HG02981 (cell line): ENCODE results near the gene ETFB.

Source experiments
- ATAC-seq: cut with Tn5 transposase; IDR thresholded peaks from one replicate; pipeline ENCODE4 v1.9.1; 2021; ENCODE audit warnings: mild to moderate bottlenecking, moderate library complexity; ENCODE audit not compliant: unreplicated experiment

Gene ETFB

DNA sequence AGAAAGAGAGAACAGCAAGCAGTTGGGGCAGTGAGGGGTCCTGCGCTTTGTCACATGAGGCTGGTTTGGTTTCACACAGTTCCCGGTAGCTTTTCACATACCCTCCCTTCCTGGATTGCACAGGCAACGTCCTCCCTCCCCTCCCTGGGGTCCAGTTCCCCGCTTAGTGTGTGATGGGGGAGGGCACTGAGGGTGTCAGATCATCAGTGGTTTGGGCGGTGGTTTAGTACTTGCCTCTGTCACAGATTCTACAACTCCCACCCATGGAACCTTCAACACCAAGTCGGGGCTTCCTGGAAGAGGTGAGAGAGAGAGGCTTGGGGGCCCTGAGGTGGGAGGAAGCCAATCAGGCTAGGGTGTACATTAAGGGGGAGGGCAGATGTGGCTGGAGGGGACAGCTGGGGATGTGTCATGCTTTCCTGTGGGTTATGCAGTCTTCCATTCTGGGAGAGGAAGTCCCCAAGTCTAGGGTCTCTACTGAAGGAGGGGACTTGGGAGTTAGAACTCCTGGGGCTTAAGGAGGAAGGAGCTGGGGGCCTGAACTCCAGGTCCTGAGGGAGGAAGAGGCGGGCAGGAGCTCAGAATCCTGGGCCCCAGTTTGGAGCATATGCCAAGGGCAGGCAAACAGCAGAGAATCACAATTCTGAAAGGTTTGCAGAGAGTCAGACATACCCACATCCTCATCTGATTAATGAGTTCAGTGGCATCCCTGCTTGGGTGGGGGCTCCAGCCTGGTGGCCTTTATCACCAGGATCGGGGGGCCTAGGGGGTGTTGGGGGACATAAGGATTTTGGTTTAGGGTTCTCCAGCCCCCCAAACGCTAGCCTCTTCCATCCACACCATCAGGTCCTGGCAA is 6.7 kb upstream of the ETFB start, which contains the start of gene NKG7:
TSS of gene NKG7 (minus strand) at position 6 of the 856 bp plus-strand sequence. CDS start 119 bp downstream, outside the sequence.
- ATAC-seq, result peak; percentile 39

DNA sequence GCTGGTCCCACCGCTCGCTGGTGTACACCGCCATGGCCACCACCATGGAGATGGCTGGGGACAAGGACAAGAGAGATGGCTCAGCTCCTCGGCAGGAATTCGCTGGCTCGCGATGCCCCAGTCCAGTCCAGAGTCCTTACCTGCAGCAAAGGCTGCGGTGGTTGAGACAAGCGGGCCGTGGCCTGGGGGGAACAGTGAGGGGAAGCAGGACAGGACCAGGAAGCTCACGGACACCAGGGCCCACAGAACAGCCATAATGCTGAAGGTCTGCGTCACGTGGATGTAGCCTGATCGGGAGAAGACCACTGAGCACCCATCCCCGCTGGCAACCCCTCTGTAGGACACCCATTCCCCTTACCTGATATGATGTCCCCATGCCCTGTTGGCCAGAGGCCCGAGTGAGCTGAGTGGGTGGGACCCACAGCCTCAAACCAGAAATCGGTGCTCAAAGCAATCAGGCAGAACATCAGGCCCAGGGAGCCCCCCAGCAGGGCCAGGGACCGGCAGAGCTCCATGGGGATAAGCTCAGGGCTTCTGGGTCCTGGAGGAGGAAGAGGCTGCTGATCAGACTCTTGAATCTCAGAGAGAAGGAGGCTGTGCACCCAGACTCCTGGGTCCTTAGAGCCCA is 5.9 kb upstream of the ETFB start:
- no peak for ATAC-seq

DNA sequence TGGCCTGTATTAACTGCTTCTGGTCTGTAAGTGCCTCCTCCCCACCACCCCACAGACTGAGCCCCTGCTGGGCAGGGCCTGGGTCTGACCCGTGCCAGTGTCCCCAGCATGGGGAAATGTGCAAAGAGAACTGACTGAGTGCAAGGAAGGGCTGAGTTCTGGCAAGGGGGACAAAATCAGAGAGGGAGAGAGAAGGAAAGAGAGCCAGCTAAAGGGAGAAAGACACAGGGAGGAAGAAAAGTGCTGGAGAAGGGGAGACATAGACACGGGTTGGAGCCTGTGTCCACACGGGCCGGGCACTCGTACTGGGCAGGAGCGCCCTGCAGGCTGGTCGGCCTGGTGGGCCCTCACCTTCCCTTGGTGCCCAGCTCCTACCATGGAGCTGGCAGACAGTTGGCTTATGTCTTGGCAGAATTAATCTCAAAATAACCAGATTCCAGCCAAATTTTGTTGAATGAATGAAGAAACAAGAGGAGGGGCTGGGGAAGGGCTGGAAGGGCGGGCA is 5.0 kb upstream of the ETFB start:
- ATAC-seq, result no peak

DNA sequence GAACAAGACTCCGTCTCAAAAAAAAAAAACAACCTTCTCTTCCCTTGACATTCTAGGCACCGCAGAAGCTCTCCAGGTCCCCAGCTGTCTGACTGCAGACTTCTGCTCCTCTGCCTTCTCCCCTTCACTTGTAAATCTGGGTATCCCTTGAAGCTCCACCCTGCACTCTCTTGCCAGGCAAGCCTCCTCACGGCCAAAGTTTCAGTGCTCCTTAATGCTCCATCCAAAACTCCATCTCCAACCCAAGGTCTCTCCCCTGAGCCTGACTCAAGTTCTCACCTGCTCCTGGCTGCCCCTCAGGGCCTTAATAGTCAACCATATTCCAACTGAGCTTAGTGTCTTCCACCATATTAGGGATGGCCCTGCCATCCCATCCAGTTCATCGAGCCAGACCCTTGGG is 4.0 kb upstream of the ETFB start:
- ATAC-seq, result no peak

GRCh38 chr19:51368366-51369282 is 2.4 kb upstream of the ETFB start, which contains the start of gene CLDND2:
TSS of gene CLDND2 (minus strand) at chr19:51369003. CDS start at chr19:51368577, 426 bp downstream.
- ATAC-seq, result no peak

- ATAC-seq, result peak; percentile 74
Observed at GRCh38 chr19:51367565-51368365, 1.6 kb upstream of the ETFB start.

- peak; percentile 3 for ATAC-seq
Observed at GRCh38 chr19:51367255-51367564, 1.0 kb upstream of the ETFB start.

- no peak for ATAC-seq
Observed at GRCh38 chr19:51366389-51367254, 434 bp upstream of the ETFB start.

DNA sequence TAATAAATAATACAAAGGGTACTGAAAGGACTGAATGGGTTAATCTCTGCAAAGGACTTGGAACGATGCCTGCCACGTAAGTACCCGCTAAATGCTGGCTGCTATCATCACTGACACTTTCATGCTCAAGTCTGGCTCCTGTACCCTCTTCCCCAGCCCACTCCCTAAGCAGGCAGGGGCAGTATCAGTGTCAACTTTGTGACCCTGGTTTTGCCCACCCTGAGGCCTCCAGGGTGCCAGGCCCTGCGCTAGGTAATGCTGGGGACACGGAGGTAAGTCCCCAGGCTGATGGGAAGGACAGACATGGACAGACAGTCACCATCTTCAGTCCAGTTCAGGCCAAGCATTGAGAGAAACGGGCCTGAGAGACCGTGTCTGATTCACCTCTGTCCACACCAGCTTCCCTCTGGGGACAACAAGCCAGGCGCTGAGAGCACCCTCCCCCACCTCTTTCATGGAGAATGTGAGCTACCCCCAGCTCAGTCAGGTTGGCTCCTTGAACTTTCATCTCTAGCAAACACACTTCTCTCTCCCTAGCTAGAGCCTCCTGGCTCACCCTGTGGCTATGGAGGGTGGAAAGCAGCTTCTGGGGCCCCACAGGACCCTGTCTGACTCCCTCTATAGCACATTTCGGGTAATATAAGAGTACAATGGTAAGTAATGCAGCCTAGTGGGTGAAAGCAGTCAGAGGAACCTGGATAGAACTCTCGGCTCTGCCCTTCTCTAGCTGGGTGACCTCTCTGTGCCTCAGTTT is 800 bp downstream of the ETFB start:
- no peak for ATAC-seq

GRCh38 chr19:51364200-51365106 is 1.7 kb downstream of the ETFB start:
- no peak for ATAC-seq

DNA sequence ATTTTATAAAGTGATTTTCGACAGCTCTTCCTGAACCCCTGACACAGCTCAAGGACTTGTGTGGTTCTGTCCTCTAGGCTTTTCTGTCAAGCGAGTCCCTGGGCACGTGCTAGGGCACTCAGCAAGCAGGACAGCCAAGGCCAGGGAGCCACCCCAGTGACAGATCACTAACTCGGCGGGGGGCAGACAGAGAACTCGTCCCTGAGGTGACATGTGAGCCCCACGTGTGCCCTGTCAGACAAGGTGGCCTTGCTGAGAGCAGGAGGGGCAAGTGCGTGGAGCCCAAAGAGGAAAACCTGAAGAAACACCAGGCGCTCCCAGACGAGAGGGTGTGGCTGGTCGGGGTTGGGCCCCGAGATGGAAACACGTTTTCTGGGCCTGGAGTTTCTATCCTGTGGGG is 4.9 kb downstream of the ETFB start:
- ATAC-seq, result no peak

DNA sequence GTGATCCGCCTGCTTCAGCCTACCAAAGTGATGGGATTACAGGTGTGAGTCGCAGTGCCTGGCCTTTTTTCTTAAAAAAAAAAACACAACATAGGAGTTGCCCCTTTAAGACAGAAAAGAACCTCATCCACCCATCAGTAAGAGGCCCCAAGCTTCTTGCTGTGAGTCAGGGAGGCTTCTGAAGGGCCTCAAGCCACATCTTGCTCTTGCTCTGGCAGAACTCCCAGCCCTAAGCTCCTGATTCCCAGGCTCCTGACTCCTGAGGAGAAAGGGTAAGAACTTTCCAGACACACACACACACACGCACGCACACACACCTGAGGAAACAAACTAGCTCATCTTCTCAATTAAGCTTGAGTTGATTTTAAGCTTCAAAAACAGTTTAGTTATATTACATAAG is 6.9 kb downstream of the ETFB start:
- ATAC-seq, result no peak

GRCh38 chr19:51357952-51358351 is 8.2 kb downstream of the ETFB start:
- no peak for ATAC-seq

GRCh38 chr19:51356159-51356801 is 9.9 kb downstream of the ETFB start:
- no peak for ATAC-seq

- ATAC-seq, result no peak
Observed at GRCh38 chr19:51354742-51355148, 11.4 kb downstream of the ETFB start.

- no peak for ATAC-seq
Observed at GRCh38 chr19:51354103-51354741, 12.0 kb downstream of the ETFB start.
